BLaER1 treated with 17β-estradiol and CSF1 and Interleukin-3, amounts not matched to agents 10 nM and 100 nM (cell line): ENCODE results near the gene VGLL4.

Experiments used
- H3K27ac ChIP-seq, 11 experiments: shearing (Covaris generic); formaldehyde crosslinking; 2 replicates each; pipeline ENCODE4 v1.8.1; 2022
- H3K27me3 ChIP-seq, 11 experiments: shearing (Covaris generic); formaldehyde crosslinking; 2 replicates each; pipeline ENCODE4 v1.8.1; 2022
- H3K36me3 ChIP-seq, 11 experiments: shearing (Covaris generic); formaldehyde crosslinking; 2 replicates each; pipeline ENCODE4 v1.8.1; 2022
- H3K4me1 ChIP-seq, 10 experiments: shearing (Covaris generic); formaldehyde crosslinking; 2 replicates each; pipeline ENCODE4 v1.8.1; 2022
- H3K4me2 ChIP-seq, 11 experiments: shearing (Covaris generic); formaldehyde crosslinking; 2 replicates each; pipeline ENCODE4 v1.8.1; 2022
- H3K4me3 ChIP-seq, 10 experiments: shearing (Covaris generic); formaldehyde crosslinking; 2 replicates each; pipeline ENCODE4 v1.8.1; 2022
- H3K9ac ChIP-seq, 11 experiments: shearing (Covaris generic); formaldehyde crosslinking; 2 replicates each; pipeline ENCODE4 v1.8.1; 2022
- H3K9me3 ChIP-seq, 11 experiments: shearing (Covaris generic); formaldehyde crosslinking; replicated peaks in 1 of 11; 2 replicates each; pipeline ENCODE4 v1.8.1; 2022
- H4K20me1 ChIP-seq, 11 experiments: shearing (Covaris generic); formaldehyde crosslinking; 2 replicates each; pipeline ENCODE4 v1.8.1; 2022
- Cebpa-rat ChIP-seq, 11 experiments: shearing (Covaris generic); IDR thresholded peaks; 2 replicates each; pipeline ENCODE4 v1.8.1; 2022

The VGLL4 gene

DNA sequence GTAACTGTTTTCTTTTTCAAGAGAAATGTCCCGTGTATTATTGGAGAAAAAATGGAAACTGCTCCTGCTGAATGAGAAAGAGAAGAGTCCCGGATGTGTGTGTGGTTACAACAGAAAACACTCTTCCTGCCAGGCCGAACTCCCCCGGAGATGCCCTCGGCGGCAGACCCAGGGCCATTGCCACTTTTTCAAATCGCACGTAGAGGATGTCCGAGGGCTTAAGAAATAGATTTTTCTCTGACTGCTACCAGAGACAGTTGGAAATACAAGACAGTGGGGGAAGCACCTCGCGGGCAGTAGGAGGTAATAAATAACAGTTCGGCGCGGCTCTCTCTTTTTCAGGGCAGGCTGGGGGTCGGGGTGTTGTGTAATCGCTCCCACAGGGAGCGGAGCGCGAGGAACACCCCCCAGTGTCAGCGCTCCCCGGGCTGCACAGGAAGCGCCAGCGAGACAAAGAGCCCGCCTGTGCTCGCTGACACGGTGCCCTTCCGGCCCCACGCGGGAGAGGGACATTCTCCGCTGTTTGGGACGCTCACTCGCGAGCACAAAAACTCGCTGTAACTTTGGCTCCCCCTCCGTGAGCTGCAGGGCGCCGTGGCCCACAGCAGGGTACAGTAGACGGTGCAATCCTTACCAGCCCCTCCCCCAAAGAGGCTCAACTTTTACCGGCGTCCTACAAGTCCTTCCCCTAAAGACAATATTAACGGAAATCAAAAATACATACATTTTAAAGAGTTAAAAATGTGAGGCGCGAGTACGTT, 1.1 kb downstream of the VGLL4 start:
- Histone ChIP-seq H4K20me1 (peaks cover 28 to 45% (median 41%) of the 10 kb centered on the region in 11 experiments), H3K9me3 (no peaks in the 10 kb centered on the region), H3K4me3 (peak overlapping the region; percentile 78 to 96 (median 88)), H3K27me3 (no peaks in the 10 kb centered on the region), H3K4me1 (peaks cover 42 to 48% (median 46%) of the 10 kb centered on the region in 10 experiments), H3K9ac (peak overlapping the region; percentile 93 to 99 (median 97)), H3K36me3 (peaks cover 7 to 30% (median 19%) of the 10 kb centered on the region in 11 experiments; a peak in 17 of 22 replicates), H3K27ac (peak overlapping the region; percentile 94 to 99 (median 98)), H3K4me2 (peak overlapping the region; percentile 77 to 99 (median 92); a peak in 20 of 22 replicates)
- TF ChIP-seq Cebpa-rat (IDR thresholded peaks at IDR 0.05): peak in 9 of 11 experiments; percentile 69 to 96 (median 90); a peak in 17 of 22 replicates

DNA sequence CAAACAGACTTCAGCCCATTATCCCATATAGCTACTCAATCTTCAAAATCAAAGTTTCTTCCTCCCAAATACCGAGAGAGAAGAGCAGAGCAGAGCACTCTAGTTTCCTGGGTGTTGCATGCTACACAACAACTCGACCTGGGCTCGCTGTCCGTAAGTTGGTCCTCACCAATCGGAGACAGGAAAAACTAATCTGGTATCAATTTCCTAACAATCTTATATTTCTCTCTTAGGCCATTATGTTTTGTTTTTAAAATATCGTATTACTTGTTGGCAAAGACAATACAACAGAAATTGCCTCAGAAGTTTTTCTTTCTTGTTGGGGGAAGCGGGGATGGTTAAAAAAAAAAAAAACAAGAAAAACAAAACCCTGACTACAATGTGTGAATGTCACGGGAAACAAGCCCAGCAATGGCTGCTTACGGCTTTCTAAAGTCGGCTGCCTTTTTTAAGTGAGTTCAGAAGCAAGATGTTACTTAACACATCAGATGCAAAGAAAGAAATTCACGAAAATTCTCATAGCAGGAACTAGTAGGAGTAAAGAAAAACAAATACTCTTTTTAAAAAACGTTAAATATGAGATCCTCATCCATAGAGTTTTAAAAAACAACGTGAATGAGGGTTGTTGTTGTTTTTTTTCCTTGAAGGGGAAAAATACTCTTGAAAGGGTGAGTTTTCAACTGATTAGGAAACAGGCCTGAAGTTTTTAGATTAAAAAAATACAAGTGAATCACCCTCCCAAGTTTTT, 1.9 kb downstream of the VGLL4 start:
- no peak for TF ChIP-seq Cebpa-rat (IDR thresholded peaks at IDR 0.05)
- Histone ChIP-seq H3K27me3 (no peaks in the 10 kb centered on the region), H3K4me2 (peak overlapping the region; percentile 87 to 99 (median 96)), H3K36me3 (peaks cover 7 to 30% (median 20%) of the 10 kb centered on the region in 11 experiments; a peak in 17 of 22 replicates), H3K9me3 (no peaks in the 10 kb centered on the region), H4K20me1 (peaks cover 35 to 53% (median 49%) of the 10 kb centered on the region in 11 experiments), H3K4me1 (peaks cover 44 to 55% (median 51%) of the 10 kb centered on the region in 10 experiments), H3K9ac (peak overlapping the region; percentile 93 to 99 (median 97)), H3K27ac (peak overlapping the region; percentile 94 to 99 (median 98)), H3K4me3 (peak overlapping the region; percentile 78 to 96 (median 88))

DNA sequence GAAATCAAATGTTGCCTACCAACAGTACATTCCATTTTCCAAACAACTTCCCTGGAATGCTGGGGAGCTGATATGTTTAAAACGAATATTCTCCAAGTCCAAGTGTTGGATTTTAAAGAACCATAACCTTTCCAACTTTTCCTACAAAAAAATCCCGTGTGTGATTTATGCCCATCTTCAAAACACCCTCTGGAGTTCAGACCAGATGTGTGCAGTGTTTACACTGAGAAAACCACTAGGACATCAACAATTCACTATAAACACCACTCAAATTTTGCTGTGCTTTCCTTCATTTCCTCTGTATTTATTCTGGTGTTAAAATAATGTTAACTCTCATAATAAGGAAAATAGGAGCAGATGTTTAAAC, 2.4 kb downstream of the VGLL4 start:
- H3K4me3 ChIP-seq: peak overlapping the region; percentile 78 to 96 (median 88)
- no peaks in the 10 kb centered on the region for H3K9me3 ChIP-seq
- peaks cover 7 to 31% (median 22%) of the 10 kb centered on the region in 11 experiments; a peak in 17 of 22 replicates for H3K36me3 ChIP-seq
- no peak for TF ChIP-seq Cebpa-rat (IDR thresholded peaks at IDR 0.05)
- no peaks in the 10 kb centered on the region for H3K27me3 ChIP-seq
- H3K27ac ChIP-seq: peak overlapping the region; percentile 94 to 99 (median 98)
- peaks cover 50 to 61% (median 57%) of the 10 kb centered on the region in 10 experiments for H3K4me1 ChIP-seq
- H4K20me1 ChIP-seq: peaks cover 41 to 59% (median 54%) of the 10 kb centered on the region in 11 experiments
- peak overlapping the region; percentile 87 to 99 (median 96) for H3K4me2 ChIP-seq
- peak overlapping the region; percentile 93 to 99 (median 97) for H3K9ac ChIP-seq

DNA sequence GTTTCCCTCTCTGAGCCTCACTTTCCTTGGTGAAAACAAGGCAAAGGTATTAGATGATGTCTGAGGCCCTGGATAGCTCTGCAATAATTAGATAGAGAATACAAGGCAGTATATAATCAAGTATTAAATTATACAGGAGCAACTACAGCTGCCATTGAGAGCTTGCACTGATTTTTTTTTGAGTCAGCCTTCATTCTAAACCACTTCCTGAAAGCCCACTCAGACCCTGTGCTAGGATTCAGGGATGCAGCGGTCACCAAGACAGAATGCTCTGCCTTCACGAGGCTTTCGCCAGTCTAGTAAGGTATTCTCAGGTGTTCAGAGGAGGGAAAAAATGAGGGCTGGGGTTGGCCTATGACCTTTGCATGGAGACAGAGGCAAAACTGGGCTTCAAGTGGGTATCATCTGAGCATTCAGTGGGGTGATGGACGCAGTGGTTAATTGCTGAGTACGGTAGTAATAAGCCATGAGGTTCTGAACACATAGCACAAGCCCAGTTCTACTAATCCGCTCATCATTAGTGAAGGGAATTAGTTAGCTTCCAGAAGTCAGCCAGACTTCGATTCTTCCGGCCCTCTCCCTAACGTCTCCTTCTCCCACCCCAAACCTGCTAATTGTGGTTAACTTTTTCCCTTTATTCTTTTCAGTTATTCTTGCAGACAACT, 3.6 kb downstream of the VGLL4 start:
- no peak for TF ChIP-seq Cebpa-rat (IDR thresholded peaks at IDR 0.05)
- Histone ChIP-seq H3K4me3 (peak overlapping the region; percentile 78 to 96 (median 88)), H3K27me3 (no peaks in the 10 kb centered on the region), H3K4me1 (peaks cover 61 to 72% (median 68%) of the 10 kb centered on the region in 10 experiments), H3K4me2 (peak overlapping the region; percentile 87 to 99 (median 96)), H4K20me1 (peaks cover 53 to 70% (median 66%) of the 10 kb centered on the region in 11 experiments), H3K9ac (peak overlapping the region; percentile 93 to 99 (median 97); a peak in 21 of 22 replicates), H3K36me3 (peaks cover 9 to 43% (median 29%) of the 10 kb centered on the region in 11 experiments; a peak in 17 of 22 replicates), H3K27ac (peak overlapping the region in 10 of 11 experiments; percentile 94 to 99 (median 98); a peak in 18 of 22 replicates), H3K9me3 (no peaks in the 10 kb centered on the region)

DNA sequence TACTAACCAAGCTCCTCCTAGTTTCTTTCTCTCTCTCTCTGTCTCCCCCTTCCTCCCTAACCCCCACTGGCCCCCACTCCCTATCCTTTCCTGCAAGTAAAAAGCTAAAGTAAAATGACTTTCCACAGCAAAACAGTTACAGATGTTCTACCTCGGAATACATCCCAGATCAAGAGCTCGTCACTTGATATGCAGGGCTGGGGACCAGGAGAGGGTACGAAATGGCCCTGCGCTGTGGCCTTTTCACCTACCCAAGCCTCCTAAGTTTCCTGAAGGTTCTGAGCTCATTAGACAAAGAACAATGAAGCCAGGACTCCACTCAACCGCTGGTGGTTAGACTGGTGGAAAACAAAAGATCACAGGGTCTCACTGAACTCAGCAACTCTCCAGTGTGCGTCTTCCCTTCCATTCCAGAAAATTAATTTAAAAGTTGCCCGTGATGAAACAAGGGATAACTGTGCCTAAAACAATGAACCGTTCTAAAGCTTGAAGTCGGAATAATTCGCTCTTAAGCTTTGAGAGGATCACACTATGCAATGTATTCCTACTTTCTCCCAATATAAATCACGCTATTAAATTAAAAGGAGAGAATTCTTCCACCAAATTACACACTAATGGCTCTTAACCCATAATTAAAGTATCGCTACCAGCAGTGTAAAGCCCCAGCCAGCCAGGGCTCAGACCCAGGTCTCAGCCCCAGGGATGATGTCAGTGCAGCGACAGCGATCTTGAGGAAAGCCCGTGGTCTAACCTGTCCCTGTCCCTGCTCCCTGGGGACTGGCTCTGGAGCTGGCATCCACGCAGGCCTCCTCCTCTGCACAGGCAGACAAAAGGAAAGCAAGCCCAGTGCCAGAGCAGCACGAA, 5.0 kb downstream of the VGLL4 start:
- H3K4me3 ChIP-seq: peak overlapping the region in 7 of 10 experiments; percentile 78 to 96 (median 90); a peak in 13 of 20 replicates
- peak overlapping the region in 5 of 11 experiments; percentile 13 to 98 (median 27); a peak in 7 of 22 replicates for H3K27ac ChIP-seq
- H3K4me2 ChIP-seq: peak overlapping the region; percentile 87 to 99 (median 96)
- peak overlapping the region; percentile 28 to 99 (median 96); a peak in 17 of 22 replicates for H3K9ac ChIP-seq
- H4K20me1 ChIP-seq: peaks cover 67 to 84% (median 80%) of the 10 kb centered on the region in 11 experiments
- peaks cover 9 to 57% (median 41%) of the 10 kb centered on the region in 11 experiments; a peak in 19 of 22 replicates for H3K36me3 ChIP-seq
- no peak for TF ChIP-seq Cebpa-rat (IDR thresholded peaks at IDR 0.05)
- peaks cover 66 to 76% (median 74%) of the 10 kb centered on the region in 10 experiments for H3K4me1 ChIP-seq
- H3K27me3 ChIP-seq: no peaks in the 10 kb centered on the region
- H3K9me3 ChIP-seq: no peaks in the 10 kb centered on the region

DNA sequence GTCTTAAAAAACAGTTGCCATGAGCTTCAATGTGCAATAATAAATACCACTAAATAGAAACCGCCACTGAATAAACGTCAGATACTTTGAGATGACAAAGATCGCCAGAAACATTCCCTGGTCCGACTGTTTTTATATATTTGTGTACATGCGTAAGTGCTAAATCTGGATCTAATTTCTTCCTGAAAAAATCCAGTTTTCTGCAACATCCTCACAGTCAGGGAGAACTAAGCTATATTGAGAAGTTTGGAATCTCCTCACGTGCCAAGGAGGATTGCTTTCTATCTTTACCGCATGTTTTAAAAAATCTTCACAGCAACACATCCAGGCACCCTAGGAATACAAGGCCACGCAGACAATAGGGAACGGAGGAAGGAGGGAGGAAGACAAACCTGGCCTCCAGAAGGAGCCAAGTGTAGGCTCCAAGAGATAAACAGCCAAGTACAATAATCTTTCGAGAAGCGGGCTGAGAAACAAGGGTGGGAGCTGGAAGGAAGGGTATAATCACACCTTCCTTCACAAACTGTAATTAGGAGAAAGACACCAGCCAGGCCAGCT, 5.7 kb downstream of the VGLL4 start:
- H3K27ac ChIP-seq: peak overlapping the region in 1 of 11 experiments; percentile 27; a peak in 1 of 22 replicates
- no peaks in the 10 kb centered on the region for H3K9me3 ChIP-seq
- peak overlapping the region; percentile 87 to 99 (median 96) for H3K4me2 ChIP-seq
- H3K4me3 ChIP-seq: peak overlapping the region in 5 of 10 experiments; percentile 81 to 92 (median 90); a peak in 6 of 20 replicates
- TF ChIP-seq Cebpa-rat (IDR thresholded peaks at IDR 0.05): no peak
- no peaks in the 10 kb centered on the region for H3K27me3 ChIP-seq
- peaks cover 70 to 83% (median 78%) of the 10 kb centered on the region in 10 experiments for H3K4me1 ChIP-seq
- peak overlapping the region in 10 of 11 experiments; percentile 5 to 99 (median 50); a peak in 10 of 22 replicates for H3K9ac ChIP-seq
- peaks cover 9 to 64% (median 46%) of the 10 kb centered on the region in 11 experiments; a peak in 21 of 22 replicates for H3K36me3 ChIP-seq
- H4K20me1 ChIP-seq: peaks cover 74 to 92% (median 88%) of the 10 kb centered on the region in 11 experiments

DNA sequence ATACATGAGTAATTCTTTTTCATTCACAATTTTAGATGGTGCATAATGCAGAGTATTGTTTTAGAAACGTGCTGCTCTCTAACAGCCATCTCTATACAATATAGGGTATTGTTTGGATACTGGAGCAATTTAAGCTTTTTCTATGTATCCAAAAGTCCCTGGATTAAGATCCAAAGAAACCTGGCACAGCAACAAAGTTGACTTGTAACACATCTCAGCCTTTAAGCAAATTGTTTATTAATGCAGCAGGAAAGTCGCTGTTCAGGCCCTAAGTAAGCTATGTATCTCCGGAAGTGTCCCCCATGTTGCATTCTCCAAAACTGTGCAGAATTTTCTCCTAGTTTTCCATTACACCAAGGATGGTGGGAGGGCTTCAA, 7.3 kb downstream of the VGLL4 start:
- H3K4me2 ChIP-seq: peak overlapping the region; percentile 8 to 99 (median 90); a peak in 17 of 22 replicates
- peaks cover 0 to 6% (median 0%) of the 10 kb centered on the region in 11 experiments; a peak in 4 of 22 replicates for H3K9me3 ChIP-seq
- H3K27me3 ChIP-seq: no peaks in the 10 kb centered on the region
- peaks cover 70 to 91% (median 80%) of the 10 kb centered on the region in 10 experiments for H3K4me1 ChIP-seq
- H4K20me1 ChIP-seq: peaks cover 90 to 100% (median 100%) of the 10 kb centered on the region in 11 experiments
- peaks cover 9 to 80% (median 62%) of the 10 kb centered on the region in 11 experiments; a peak in 21 of 22 replicates for H3K36me3 ChIP-seq
- no peak overlapping the region for H3K9ac ChIP-seq
- H3K4me3 ChIP-seq: no peak overlapping the region
- TF ChIP-seq Cebpa-rat (IDR thresholded peaks at IDR 0.05): no peak
- no peak overlapping the region for H3K27ac ChIP-seq
